SK-N-SH treated with all-trans-retinoic acid at 6 μM for 48 hours (cell line): ENCODE measurements around the gene CNTNAP2.

Experiments
- ATAC-seq: fragments of 200-7000 bp; cut with Tn5 transposase; 3 replicates; pipeline ENCODE4 v1.9.1; 2020; ENCODE audit warnings: mild to moderate bottlenecking, moderate library complexity
- BACH2 ChIP-seq: fragments of 250-450 bp; sonication (Bioruptor Pico); IDR thresholded peaks from 2 replicates; pipeline ENCODE4 v1.9.0; 2021; ENCODE audit warnings: mild to moderate bottlenecking, borderline replicate concordance
- CREB5 ChIP-seq: fragments of 250-450 bp; sonication (Bioruptor Pico); IDR thresholded peaks from 2 replicates; pipeline ENCODE4 v1.5.1; 2020; ENCODE audit warnings: low read depth, mild to moderate bottlenecking, moderate library complexity
- CSDC2 ChIP-seq: fragments of 250-450 bp; sonication (Bioruptor Pico); IDR thresholded peaks from 2 replicates; pipeline ENCODE4 v1.5.0; 2020; ENCODE audit warnings: mild to moderate bottlenecking, moderate library complexity
- ESRRG ChIP-seq: fragments of 250-450 bp; sonication (Bioruptor Pico); IDR thresholded peaks from 2 replicates; pipeline ENCODE4 v1.6.1; 2021; ENCODE audit warnings: mild to moderate bottlenecking
- GLIS3 ChIP-seq: fragments of 250-450 bp; sonication (Bioruptor Pico); IDR thresholded peaks from 2 replicates; pipeline ENCODE4 v1.5.0; 2020; ENCODE audit warnings: mild to moderate bottlenecking, moderate library complexity
- ISL1 ChIP-seq: fragments of 250-450 bp; sonication (Bioruptor Pico); IDR thresholded peaks from 2 replicates; pipeline ENCODE4 v2.1.2; 2022; ENCODE audit warnings: mild to moderate bottlenecking, moderate library complexity
- OSR1 ChIP-seq: fragments of 250-450 bp; sonication (Bioruptor Pico); IDR thresholded peaks from 2 replicates; pipeline ENCODE4 v1.8.0; 2022; ENCODE audit warnings: moderate library complexity, mild to moderate bottlenecking, inconsistent platforms
- POU6F1 ChIP-seq: fragments of 250-450 bp; sonication (Bioruptor Pico); IDR thresholded peaks from 2 replicates; pipeline ENCODE4 v1.8.0; 2021; ENCODE audit warnings: low read depth, mild to moderate bottlenecking, moderate library complexity, borderline replicate concordance
- PPARA ChIP-seq: fragments of 250-450 bp; sonication (Bioruptor Pico); IDR thresholded peaks from 2 replicates; pipeline ENCODE4 v1.5.0; 2020; ENCODE audit warnings: mild to moderate bottlenecking, borderline replicate concordance
- RARB ChIP-seq: fragments of 250-450 bp; sonication (Bioruptor Pico); IDR thresholded peaks from 2 replicates; pipeline ENCODE4 v1.8.0; 2021; ENCODE audit warnings: mild to moderate bottlenecking, moderate library complexity
- SNAI2 ChIP-seq: fragments of 250-450 bp; sonication (Bioruptor Pico); IDR thresholded peaks from 2 replicates; pipeline ENCODE4 v1.5.0; 2020; ENCODE audit warnings: mild to moderate bottlenecking, moderate library complexity
- TCF4 ChIP-seq: fragments of 250-450 bp; sonication (Bioruptor Pico); IDR thresholded peaks from 2 replicates; pipeline ENCODE4 v1.8.0; 2021; ENCODE audit warnings: mild to moderate bottlenecking, moderate library complexity, borderline replicate concordance
- TOX ChIP-seq: fragments of 250-450 bp; sonication (Bioruptor Pico); IDR thresholded peaks from 2 replicates; pipeline ENCODE4 v1.8.0; 2021; ENCODE audit warnings: mild to moderate bottlenecking, moderate library complexity, borderline replicate concordance
- TSHZ2 ChIP-seq: fragments of 250-450 bp; sonication (Bioruptor Pico); IDR thresholded peaks from 2 replicates; pipeline ENCODE4 v1.5.0; 2020; ENCODE audit warnings: mild to moderate bottlenecking, moderate library complexity
- ZC3H10 ChIP-seq: fragments of 250-450 bp; sonication (Bioruptor Pico); IDR thresholded peaks from 2 replicates; pipeline ENCODE4 v1.5.1; 2021; ENCODE audit warnings: mild to moderate bottlenecking, moderate library complexity
- ZFP3 ChIP-seq: fragments of 250-450 bp; sonication (Bioruptor Pico); IDR thresholded peaks from 2 replicates; pipeline ENCODE4 v1.5.0; 2020; ENCODE audit warnings: mild to moderate bottlenecking, moderate library complexity
- ZFP30 ChIP-seq: fragments of 450-650 bp; formaldehyde crosslinking; IDR thresholded peaks from 2 replicates; pipeline ENCODE4 v1.5.0; 2022; ENCODE audit warnings: mild to moderate bottlenecking, moderate library complexity
- ZNF565 ChIP-seq: fragments of 450-650 bp; formaldehyde crosslinking; conservative IDR thresholded peaks from 2 replicates; pipeline ENCODE4 v1.5.0; 2020; ENCODE audit warnings: low read depth, mild to moderate bottlenecking, moderate library complexity
- ZNF70 ChIP-seq: fragments of 450-650 bp; formaldehyde crosslinking; IDR thresholded peaks from 2 replicates; pipeline ENCODE4 v1.5.0; 2020; ENCODE audit warnings: mild to moderate bottlenecking, moderate library complexity
- ZNF8 ChIP-seq: fragments of 450-650 bp; formaldehyde crosslinking; IDR thresholded peaks from 2 replicates; pipeline ENCODE4 v1.5.0; 2020; ENCODE audit warnings: mild to moderate bottlenecking, moderate library complexity
- TF ChIP-seq, protein P1 (sequence below): fragments of 250-450 bp; sonication (Bioruptor Pico); IDR thresholded peaks from 2 replicates; pipeline ENCODE4 v1.8.0; 2020; ENCODE audit warnings: mild to moderate bottlenecking, moderate library complexity, borderline replicate concordance

Gene CNTNAP2

DNA sequence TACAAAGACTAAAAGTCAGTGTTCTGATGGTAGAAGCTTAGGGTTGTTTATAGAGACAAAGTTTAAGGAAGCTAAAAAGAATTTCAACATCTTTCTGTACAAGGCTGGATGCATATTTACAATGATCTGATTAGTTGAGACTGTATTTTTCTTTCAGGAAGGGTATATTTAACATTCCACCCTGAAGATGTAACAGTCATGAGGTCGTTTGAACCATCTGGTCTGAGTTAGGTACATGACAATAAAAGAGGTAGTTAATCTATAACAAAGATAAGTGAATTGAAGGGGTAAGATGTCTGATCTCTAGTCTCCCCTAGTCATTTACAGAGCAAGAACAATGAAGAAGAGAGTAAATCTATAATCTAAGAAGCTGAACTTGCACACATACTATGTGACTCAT is 821.2 kb downstream of the CNTNAP2 start:
- TF ChIP-seq PPARA (CRISPR knock-in tag) (no peak), ESRRG (CRISPR knock-in tag) (no peak), ISL1 (CRISPR knock-in tag) (peak; percentile 80), ZNF70 (CRISPR knock-in tag) (0 out of 2 replicates have a peak, but pooled peaks have one; percentile 40), CREB5 (CRISPR knock-in tag) (peak; percentile 73), TCF4 (CRISPR knock-in tag) (peak; percentile 51; the same call in 1 of the 2 replicates)
- ATAC-seq = no peak; the same call in 1 of the 3 replicates

- ATAC-seq = no peak
- TF ChIP-seq TOX (CRISPR knock-in tag) (no peak), ESRRG (CRISPR knock-in tag) (no peak), ZFP30 (CRISPR knock-in tag) (no peak), ISL1 (CRISPR knock-in tag) (no peak), TSHZ2 (CRISPR knock-in tag) (no peak), ZNF8 (no peak), CREB5 (CRISPR knock-in tag) (no peak)
Observed at GRCh38 chr7:146943483-146943882, 826.9 kb downstream of the CNTNAP2 start.

DNA sequence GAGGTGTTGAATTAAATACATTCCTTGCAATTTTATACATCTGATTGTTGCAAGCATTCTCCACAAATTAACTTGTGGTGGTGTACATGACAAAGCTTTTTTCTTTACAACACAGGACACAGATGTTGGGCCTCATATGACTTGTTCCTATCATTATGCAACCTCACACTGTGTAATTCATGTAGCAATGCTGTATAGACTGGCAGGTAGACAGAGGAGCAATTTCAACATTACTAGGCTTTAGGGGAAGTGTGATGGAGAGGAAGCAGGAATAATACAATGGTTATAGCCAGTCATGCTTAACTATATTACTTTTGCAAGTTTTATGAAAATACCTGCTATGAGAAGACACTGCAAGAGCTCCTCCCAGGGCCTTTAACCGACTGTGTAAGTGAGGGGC is 832.1 kb downstream of the CNTNAP2 start:
- ATAC-seq = no peak
- no peak for TF ChIP-seq SNAI2
- TF ChIP-seq, protein P1, sequence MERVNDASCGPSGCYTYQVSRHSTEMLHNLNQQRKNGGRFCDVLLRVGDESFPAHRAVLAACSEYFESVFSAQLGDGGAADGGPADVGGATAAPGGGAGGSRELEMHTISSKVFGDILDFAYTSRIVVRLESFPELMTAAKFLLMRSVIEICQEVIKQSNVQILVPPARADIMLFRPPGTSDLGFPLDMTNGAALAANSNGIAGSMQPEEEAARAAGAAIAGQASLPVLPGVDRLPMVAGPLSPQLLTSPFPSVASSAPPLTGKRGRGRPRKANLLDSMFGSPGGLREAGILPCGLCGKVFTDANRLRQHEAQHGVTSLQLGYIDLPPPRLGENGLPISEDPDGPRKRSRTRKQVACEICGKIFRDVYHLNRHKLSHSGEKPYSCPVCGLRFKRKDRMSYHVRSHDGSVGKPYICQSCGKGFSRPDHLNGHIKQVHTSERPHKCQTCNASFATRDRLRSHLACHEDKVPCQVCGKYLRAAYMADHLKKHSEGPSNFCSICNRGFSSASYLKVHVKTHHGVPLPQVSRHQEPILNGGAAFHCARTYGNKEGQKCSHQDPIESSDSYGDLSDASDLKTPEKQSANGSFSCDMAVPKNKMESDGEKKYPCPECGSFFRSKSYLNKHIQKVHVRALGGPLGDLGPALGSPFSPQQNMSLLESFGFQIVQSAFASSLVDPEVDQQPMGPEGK (CRISPR knock-in tag) = no peak
- TF ChIP-seq POU6F1 (CRISPR knock-in tag) = no peak
- TF ChIP-seq TCF4 (CRISPR knock-in tag) = no peak
- TF ChIP-seq PPARA (CRISPR knock-in tag) = no peak
- TF ChIP-seq CSDC2 (CRISPR knock-in tag) = no peak
- TF ChIP-seq ZNF8 = no peak
- no peak for TF ChIP-seq RARB (CRISPR knock-in tag)
- TF ChIP-seq BACH2 (CRISPR knock-in tag) = no peak
- TF ChIP-seq ZC3H10 = no peak
- TF ChIP-seq GLIS3 = no peak
- no peak for TF ChIP-seq TSHZ2 (CRISPR knock-in tag)
- TF ChIP-seq ISL1 (CRISPR knock-in tag) = no peak
- TF ChIP-seq ZNF565 (CRISPR knock-in tag) = no peak
- no peak for TF ChIP-seq ZFP30 (CRISPR knock-in tag)
- no peak for TF ChIP-seq ZFP3 (CRISPR knock-in tag)
- no peak for TF ChIP-seq CREB5 (CRISPR knock-in tag)
- TF ChIP-seq ZNF70 (CRISPR knock-in tag) = no peak
- no peak for TF ChIP-seq OSR1
- TF ChIP-seq, all 23 proteins: peak for 0
